ENCODE data around the gene REV1.

GRCh38 chr2:99424371-99424770, 65.4 kb downstream of the REV1 start:
- TF ChIP-seq CTCF (IDR thresholded peaks at IDR 0.05; ENCODE audit: low read depth, low read length) (no peak), MAX (IDR thresholded peaks at IDR 0.05; ENCODE audit: low read depth, low read length) (no peak), POLR2A (IDR thresholded peaks at IDR 0.05; ENCODE audit: extremely low read depth, insufficient read length) (no peak), MYC (IDR thresholded peaks at IDR 0.05; ENCODE audit: low read depth, low read length) (no peak)
